ENCODE results near the gene PSD4. TPM values are rescaled to one million over a fixed set of nuclear protein-coding genes. Genes with fewer than 3 reads are reported as not detected.

Gene PSD4
- polyA plus RNA-seq, 1 of the 3 experiments (the other 2 are of a cell fraction), result 0.35 TPM

DNA sequence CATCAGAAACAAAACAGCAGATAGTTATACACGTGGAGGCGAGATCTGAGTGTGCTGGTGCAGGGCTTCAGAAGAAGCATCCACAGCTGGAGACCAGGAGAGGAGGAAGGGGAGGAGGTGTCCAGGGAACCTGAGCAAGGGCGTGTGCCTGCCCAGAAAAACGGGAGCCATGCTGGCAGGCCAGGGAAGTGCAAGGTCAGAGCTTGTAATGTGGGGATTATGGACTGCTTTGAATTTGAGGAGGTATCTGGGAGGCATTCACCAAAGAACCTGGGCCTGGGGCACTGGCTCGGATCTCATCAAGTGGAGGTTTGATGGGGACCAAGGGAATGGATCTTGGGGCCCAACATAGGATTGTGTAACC is 12.6 kb downstream of the PSD4 start:
- TF ChIP-seq GABPA (IDR thresholded peaks at IDR 0.05; ENCODE audit: low read depth), result no peak
- TF ChIP-seq MXI1 (IDR thresholded peaks at IDR 0.05; ENCODE audit: low read depth, low read length), result no peak
- TF ChIP-seq, protein P1, sequence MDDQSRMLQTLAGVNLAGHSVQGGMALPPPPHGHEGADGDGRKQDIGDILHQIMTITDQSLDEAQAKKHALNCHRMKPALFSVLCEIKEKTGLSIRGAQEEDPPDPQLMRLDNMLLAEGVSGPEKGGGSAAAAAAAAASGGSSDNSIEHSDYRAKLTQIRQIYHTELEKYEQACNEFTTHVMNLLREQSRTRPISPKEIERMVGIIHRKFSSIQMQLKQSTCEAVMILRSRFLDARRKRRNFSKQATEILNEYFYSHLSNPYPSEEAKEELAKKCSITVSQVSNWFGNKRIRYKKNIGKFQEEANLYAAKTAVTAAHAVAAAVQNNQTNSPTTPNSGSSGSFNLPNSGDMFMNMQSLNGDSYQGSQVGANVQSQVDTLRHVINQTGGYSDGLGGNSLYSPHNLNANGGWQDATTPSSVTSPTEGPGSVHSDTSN (IDR thresholded peaks at IDR 0.05), result no peak
- TF ChIP-seq, protein P2, sequence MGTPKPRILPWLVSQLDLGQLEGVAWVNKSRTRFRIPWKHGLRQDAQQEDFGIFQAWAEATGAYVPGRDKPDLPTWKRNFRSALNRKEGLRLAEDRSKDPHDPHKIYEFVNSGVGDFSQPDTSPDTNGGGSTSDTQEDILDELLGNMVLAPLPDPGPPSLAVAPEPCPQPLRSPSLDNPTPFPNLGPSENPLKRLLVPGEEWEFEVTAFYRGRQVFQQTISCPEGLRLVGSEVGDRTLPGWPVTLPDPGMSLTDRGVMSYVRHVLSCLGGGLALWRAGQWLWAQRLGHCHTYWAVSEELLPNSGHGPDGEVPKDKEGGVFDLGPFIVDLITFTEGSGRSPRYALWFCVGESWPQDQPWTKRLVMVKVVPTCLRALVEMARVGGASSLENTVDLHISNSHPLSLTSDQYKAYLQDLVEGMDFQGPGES (IDR thresholded peaks at IDR 0.05; ENCODE audit: low read depth, low read length), result no peak
- no peak for TF ChIP-seq GATA2 (CRISPR knock-in tag; IDR thresholded peaks at IDR 0.05)
- Histone ChIP-seq H3K27ac (ENCODE audit: low read depth in 2 of 2, low read length in 1 of 2) (no peak overlapping the region), H3K79me2 (ENCODE audit: insufficient read depth) (no peaks in the 10 kb centered on the region), H3K4me1 (ENCODE audit: control insufficient read depth in 1 of 2, insufficient read depth in 2 of 2, low read depth in 1 of 2, low read length in 1 of 2) (no peaks in the 10 kb centered on the region; a peak in 1 of 4 replicates), H3K9me3 (no peaks in the 10 kb centered on the region), H3K4me2 (no peak overlapping the region), H2AFZ (ENCODE audit: low read depth) (no peak overlapping the region), H3K4me3 (ENCODE audit: low read depth in 2 of 2, low read length in 1 of 2) (no peak overlapping the region), H3K27me3 (ENCODE audit: insufficient read depth) (no peaks in the 10 kb centered on the region), H3F3A (replicated peaks; ENCODE audit: insufficient read depth) (no peaks in the 10 kb centered on the region), H3K9me2 (no peaks in the 10 kb centered on the region), H3K9ac (no peak overlapping the region), H3K36me3 (replicated peaks in 1 of 2; ENCODE audit: control insufficient read depth in 1 of 2, insufficient read depth in 2 of 2, low read length in 1 of 2) (no peaks in the 10 kb centered on the region), H4K20me1 (ENCODE audit: insufficient read depth) (no peaks in the 10 kb centered on the region)
- DNase-seq, result no peak
- ChIA-PET CTCF (interaction anchor here (1.2 to 1.4 kb wide), 2 partner anchors 12 to 13 kb away, joined by 4 to 7 read pairs; no protein-coding TSS in a partner anchor), POLR2A (no interaction called here)
- 43% methylated on average over 4 of the region's 5 CpGs for WGBS (ENCODE audit: low lambda C conversion rate)

DNA sequence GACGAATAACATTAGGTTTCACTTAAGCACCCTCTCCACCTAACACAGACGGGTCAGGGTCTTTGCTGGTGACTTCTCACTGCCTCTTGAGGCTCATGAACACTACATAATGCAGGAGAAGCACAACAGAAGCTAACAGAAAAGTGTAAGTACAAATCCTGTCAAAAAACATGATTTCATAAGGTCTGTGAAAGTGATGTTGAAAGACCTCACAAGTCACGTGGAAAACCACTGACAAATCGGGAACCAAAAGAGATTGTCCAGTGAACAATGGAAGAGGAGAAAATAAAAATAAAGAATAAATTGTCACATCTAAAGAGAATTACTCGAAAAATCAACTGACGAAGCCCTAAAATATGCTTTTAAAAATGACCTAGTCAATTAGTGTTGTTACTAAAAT is 14.0 kb downstream of the PSD4 start:
- DNase-seq, result no peak
- H3K27ac ChIP-seq (ENCODE audit: low read depth in 2 of 2, low read length in 1 of 2), result no peak overlapping the region
- no peak overlapping the region for H3K9ac ChIP-seq
- 39% methylated on average over 6 of the region's 6 CpGs for WGBS (ENCODE audit: low lambda C conversion rate)
- POLR2A ChIA-PET, result no interaction called here
- no peaks in the 10 kb centered on the region for H3K79me2 ChIP-seq (ENCODE audit: insufficient read depth)
- CTCF ChIA-PET, result interaction anchor here (0.7 kb wide), 1 partner anchor 11 kb away, joined by 3 read pairs; no protein-coding TSS in a partner anchor
- no peaks in the 10 kb centered on the region for H3K9me2 ChIP-seq
- TF ChIP-seq EZH2phosphoT487 (IDR thresholded peaks at IDR 0.05; ENCODE audit: borderline replicate concordance, low read depth), result no peak
- TF ChIP-seq RCOR1 (IDR thresholded peaks at IDR 0.05; ENCODE audit: low read length), result no peak
- no peak for TF ChIP-seq FOSL2 (IDR thresholded peaks at IDR 0.05; ENCODE audit: borderline replicate concordance, low read depth)
- TF ChIP-seq, protein P3, sequence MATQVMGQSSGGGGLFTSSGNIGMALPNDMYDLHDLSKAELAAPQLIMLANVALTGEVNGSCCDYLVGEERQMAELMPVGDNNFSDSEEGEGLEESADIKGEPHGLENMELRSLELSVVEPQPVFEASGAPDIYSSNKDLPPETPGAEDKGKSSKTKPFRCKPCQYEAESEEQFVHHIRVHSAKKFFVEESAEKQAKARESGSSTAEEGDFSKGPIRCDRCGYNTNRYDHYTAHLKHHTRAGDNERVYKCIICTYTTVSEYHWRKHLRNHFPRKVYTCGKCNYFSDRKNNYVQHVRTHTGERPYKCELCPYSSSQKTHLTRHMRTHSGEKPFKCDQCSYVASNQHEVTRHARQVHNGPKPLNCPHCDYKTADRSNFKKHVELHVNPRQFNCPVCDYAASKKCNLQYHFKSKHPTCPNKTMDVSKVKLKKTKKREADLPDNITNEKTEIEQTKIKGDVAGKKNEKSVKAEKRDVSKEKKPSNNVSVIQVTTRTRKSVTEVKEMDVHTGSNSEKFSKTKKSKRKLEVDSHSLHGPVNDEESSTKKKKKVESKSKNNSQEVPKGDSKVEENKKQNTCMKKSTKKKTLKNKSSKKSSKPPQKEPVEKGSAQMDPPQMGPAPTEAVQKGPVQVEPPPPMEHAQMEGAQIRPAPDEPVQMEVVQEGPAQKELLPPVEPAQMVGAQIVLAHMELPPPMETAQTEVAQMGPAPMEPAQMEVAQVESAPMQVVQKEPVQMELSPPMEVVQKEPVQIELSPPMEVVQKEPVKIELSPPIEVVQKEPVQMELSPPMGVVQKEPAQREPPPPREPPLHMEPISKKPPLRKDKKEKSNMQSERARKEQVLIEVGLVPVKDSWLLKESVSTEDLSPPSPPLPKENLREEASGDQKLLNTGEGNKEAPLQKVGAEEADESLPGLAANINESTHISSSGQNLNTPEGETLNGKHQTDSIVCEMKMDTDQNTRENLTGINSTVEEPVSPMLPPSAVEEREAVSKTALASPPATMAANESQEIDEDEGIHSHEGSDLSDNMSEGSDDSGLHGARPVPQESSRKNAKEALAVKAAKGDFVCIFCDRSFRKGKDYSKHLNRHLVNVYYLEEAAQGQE (IDR thresholded peaks at IDR 0.05; ENCODE audit: low read depth, low read length), result no peak
- TF ChIP-seq RXRA (IDR thresholded peaks at IDR 0.05; ENCODE audit: borderline replicate concordance, low read depth), result no peak
- TF ChIP-seq NFIC (IDR thresholded peaks at IDR 0.05; ENCODE audit: borderline replicate concordance), result no peak
- no peaks in the 10 kb centered on the region for H3K9me3 ChIP-seq
- H3K36me3 ChIP-seq (replicated peaks in 1 of 2; ENCODE audit: control insufficient read depth in 1 of 2, insufficient read depth in 2 of 2, low read length in 1 of 2), result no peaks in the 10 kb centered on the region
- no peaks in the 10 kb centered on the region for H4K20me1 ChIP-seq (ENCODE audit: insufficient read depth)
- no peaks in the 10 kb centered on the region for H3K4me1 ChIP-seq (ENCODE audit: control insufficient read depth in 1 of 2, insufficient read depth in 2 of 2, low read depth in 1 of 2, low read length in 1 of 2)
- no peak overlapping the region for H2AFZ ChIP-seq (ENCODE audit: low read depth)
- no peaks in the 10 kb centered on the region for H3K27me3 ChIP-seq (ENCODE audit: insufficient read depth)
- no peak overlapping the region for H3K4me2 ChIP-seq
- H3K4me3 ChIP-seq (ENCODE audit: low read depth in 2 of 2, low read length in 1 of 2), result no peak overlapping the region
- no peaks in the 10 kb centered on the region for H3F3A ChIP-seq (replicated peaks; ENCODE audit: insufficient read depth)

Data from SK-N-SH (cell line).